ENCODE results near the gene SP7.

DNA sequence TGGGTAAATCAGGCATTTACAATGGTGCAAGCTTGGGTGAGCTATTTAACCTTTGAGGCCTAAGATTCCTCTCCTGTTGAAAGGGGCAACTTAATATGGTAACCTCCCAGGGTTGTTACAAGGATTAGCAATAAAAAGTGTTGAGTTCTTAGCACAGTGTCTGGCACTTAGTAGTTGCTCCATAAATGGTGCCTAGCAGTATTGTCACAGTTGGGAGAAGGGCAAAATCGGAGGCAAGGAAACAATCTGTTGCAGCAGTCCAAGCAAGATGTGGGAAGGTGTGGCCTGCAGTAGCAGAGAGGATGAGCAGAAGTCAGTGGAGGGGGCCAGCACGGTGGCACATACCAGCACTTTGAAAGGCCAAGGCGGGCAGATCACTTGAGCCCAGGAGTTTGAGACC, 7.3 kb upstream of the SP7 start:
- no peak for TF ChIP-seq CTCF (IDR thresholded peaks at IDR 0.05)
- TF ChIP-seq POLR2A (IDR thresholded peaks at IDR 0.05) = no peak

All from esophagus squamous epithelium (tissue), 4 donors.